K562 (cell line): ENCODE results near the gene SEC11A. TPM values are rescaled to one million over a fixed set of nuclear protein-coding genes. Genes with fewer than 3 reads are reported as not detected.
A peak's percentile ranks its signal among the peaks of the same experiment; 100 is the strongest.

Source experiments
- CCAR2 ChIP-seq: fragments of 200-400 bp; formaldehyde crosslinking; IDR thresholded peaks from 2 replicates; pipeline ENCODE4 v1.6.1; 2017; ENCODE audit warnings: mild to moderate bottlenecking, low read depth, low read length
- POU5F1 ChIP-seq: fragments of 150-350 bp; IDR thresholded peaks from 2 replicates; pipeline ENCODE4 v1.6.1; 2014; ENCODE audit warnings: borderline replicate concordance, low read length, low read depth, mild to moderate bottlenecking; ENCODE audit not compliant: partially characterized antibody
- RBM22 ChIP-seq: fragments of 200-400 bp; formaldehyde crosslinking; IDR thresholded peaks from 2 replicates; pipeline ENCODE4 v1.6.1; 2018; ENCODE audit warnings: low read length, low read depth; ENCODE audit not compliant: poor library complexity, severe bottlenecking
- RCOR1 ChIP-seq, 2 experiments: IDR thresholded peaks; 2 replicates each; pipeline ENCODE4 v1.6.1; 2012; ENCODE audit warnings: low read depth in 2 of 2, low read length in 2 of 2, borderline replicate concordance in 1 of 2, improper control_type of control experiment in 1 of 2
- SAFB ChIP-seq: fragments of 200-400 bp; formaldehyde crosslinking; IDR thresholded peaks from 2 replicates; pipeline ENCODE4 v1.6.1; 2017; ENCODE audit warnings: low read depth, low read length, borderline replicate concordance
- SIRT6 ChIP-seq: IDR thresholded peaks from one replicate; pipeline ENCODE4 v1.6.1; 2012; ENCODE audit warnings: low read depth, mild to moderate bottlenecking, control low read depth, inconsistent platforms, low read length, moderate library complexity
- SNRNP70 ChIP-seq: fragments of 200-400 bp; formaldehyde crosslinking; optimal IDR thresholded peaks from 2 replicates; pipeline ENCODE3; 2017; ENCODE audit warnings: low read depth, low read length
- SP2 ChIP-seq: IDR thresholded peaks from 2 replicates; pipeline ENCODE4 v1.6.1; 2011; ENCODE audit warnings: mild to moderate bottlenecking, low read depth, low read length, moderate library complexity; ENCODE audit not compliant: poor library complexity, severe bottlenecking; ENCODE audit errors: extremely low read depth
- TAF7 ChIP-seq: fragments of 450-650 bp; IDR thresholded peaks from 2 replicates; pipeline ENCODE4 v1.6.1; 2016; ENCODE audit warnings: missing genetic modification characterization, missing compliant biosample characterization
- TCF7 ChIP-seq: sonication (generic); IDR thresholded peaks from 2 replicates; pipeline ENCODE4 v1.6.1; 2016; ENCODE audit warnings: antibody characterized with exemption, borderline replicate concordance
- ZBED1 ChIP-seq: IDR thresholded peaks from 2 replicates; pipeline ENCODE4 v1.6.1; 2014
- ZNF197 ChIP-seq: fragments of 200-800 bp; sonication (Bioruptor generic); IDR thresholded peaks from 2 replicates; pipeline ENCODE4 v1.6.1; 2016; ENCODE audit warnings: low read depth, missing genetic modification characterization, missing compliant biosample characterization
- ZNF589 ChIP-seq: fragments of 200-800 bp; sonication (Bioruptor generic); IDR thresholded peaks from 2 replicates; pipeline ENCODE4 v1.6.1; 2016; ENCODE audit warnings: low read depth, missing genetic modification characterization, missing compliant biosample characterization
- polyA plus RNA-seq, 8 experiments: library from polyadenylated mRNA; depleted of rRNA in 4 of 8; stranded (reverse) in 5 of 8; unstranded in 3 of 8; fragments of >200 nt; fragmentation: Nextera tagmentation in 2 of 8; fragmentation: Illumina TruSeq in 1 of 8; extraction: Ambion mirVana in 2 of 8; extraction: Trizol in 1 of 8; gene quantifications; 2 replicates each; pipeline versions ENCODE4 v1.2.1 to v1.2.3, GENCODE V29; 2011 to 2014; ENCODE audit warnings: inconsistent platforms in 1 of 8, missing spikeins in 1 of 8
- total RNA-seq, 7 experiments: library from RNA; depleted of rRNA in 6 of 7; stranded (reverse); fragments of >200 nt in 6 of 7; fragmentation: Illumina TruSeq in 2 of 7; extraction: Trizol in 2 of 7; gene quantifications; 2 replicates each; pipeline versions ENCODE4 v1.2.1 to v1.2.3, GENCODE V29; 2011 to 2021; ENCODE audit warnings: low replicate concordance in 1 of 7
- TF ChIP-seq, protein P1 (sequence below), 2 experiments: IDR thresholded peaks in 1 of 2; conservative IDR thresholded peaks in 1 of 2; 2 replicates each; pipeline ENCODE4 v1.6.1; 2016; ENCODE audit warnings: low read depth in 2 of 2, mild to moderate bottlenecking in 1 of 2, missing compliant biosample characterization in 1 of 2, missing genetic modification characterization in 1 of 2, moderate library complexity in 1 of 2
- TF ChIP-seq, protein P2 (sequence below): fragments of 450-650 bp; conservative IDR thresholded peaks from 2 replicates; pipeline ENCODE4 v1.6.1; 2016; ENCODE audit warnings: missing genetic modification characterization, low read depth, mild to moderate bottlenecking, missing compliant biosample characterization, moderate library complexity
- TF ChIP-seq, protein P3 (sequence below): IDR thresholded peaks from 2 replicates; pipeline ENCODE4 v1.6.1; 2011; ENCODE audit warnings: borderline replicate concordance, low read depth, mild to moderate bottlenecking, moderate library complexity, low read length; ENCODE audit not compliant: insufficient read depth, poor library complexity, severe bottlenecking
- TF ChIP-seq, protein P4 (sequence below): sonication (generic); formaldehyde crosslinking; IDR thresholded peaks from 2 replicates; pipeline ENCODE4 v1.8.0; 2023; ENCODE audit warnings: mild to moderate bottlenecking, missing genetic modification reagents

The SEC11A gene
- total and polyA plus RNA-seq, 9 of the 15 experiments (the other 6 are each of a cell fraction or from before 2014, with no cell fraction given): 175 to 310 (median 229) TPM

DNA sequence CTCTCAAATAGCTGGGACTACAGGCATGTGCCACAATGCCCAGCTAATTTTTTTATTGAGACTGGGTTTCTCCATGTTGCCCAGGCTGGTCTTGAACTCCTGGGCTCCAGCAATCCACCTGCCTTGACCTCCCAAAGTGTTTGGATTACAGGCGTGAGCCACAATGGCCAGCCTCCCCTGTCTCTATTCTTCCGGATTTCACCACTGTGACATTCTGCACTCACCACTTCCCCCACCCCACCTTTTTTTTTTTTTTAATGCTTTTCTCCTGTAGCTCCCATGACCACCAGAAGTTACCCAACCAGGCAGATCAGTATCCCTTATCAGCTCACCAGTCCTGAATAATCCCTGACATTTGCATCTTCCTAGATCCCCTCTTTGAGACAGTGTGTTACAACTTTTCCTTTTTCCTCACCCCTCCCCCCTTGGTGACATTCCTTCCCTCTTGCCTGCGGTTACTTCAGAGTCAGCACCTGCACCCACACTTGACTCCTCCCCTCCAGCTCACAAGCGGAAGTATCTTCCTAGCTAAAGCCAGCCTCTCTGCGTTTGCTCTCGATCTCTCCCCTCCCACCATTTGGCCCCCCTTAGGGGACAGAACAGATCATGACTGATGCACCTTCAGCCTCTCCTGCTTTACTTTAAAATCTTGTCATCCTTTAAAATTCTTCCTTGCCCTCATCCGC, 19.0 kb upstream of the SEC11A start (continued):
- TF ChIP-seq, protein P1, sequence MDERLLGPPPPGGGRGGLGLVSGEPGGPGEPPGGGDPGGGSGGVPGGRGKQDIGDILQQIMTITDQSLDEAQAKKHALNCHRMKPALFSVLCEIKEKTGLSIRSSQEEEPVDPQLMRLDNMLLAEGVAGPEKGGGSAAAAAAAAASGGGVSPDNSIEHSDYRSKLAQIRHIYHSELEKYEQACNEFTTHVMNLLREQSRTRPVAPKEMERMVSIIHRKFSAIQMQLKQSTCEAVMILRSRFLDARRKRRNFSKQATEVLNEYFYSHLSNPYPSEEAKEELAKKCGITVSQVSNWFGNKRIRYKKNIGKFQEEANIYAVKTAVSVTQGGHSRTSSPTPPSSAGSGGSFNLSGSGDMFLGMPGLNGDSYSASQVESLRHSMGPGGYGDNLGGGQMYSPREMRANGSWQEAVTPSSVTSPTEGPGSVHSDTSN (CRISPR knock-in tag; IDR thresholded peaks at IDR 0.05; ENCODE audit: low read depth): no peak
- TF ChIP-seq, protein P1 (tag; conservative IDR thresholded peaks at IDR 0.05; ENCODE audit: low read depth): peak; percentile 58; the same call in 1 of the 2 replicates
- TF ChIP-seq RBM22 (no peak), TCF7 (no peak), SIRT6 (no peak), ZNF589 (CRISPR knock-in tag) (no peak), ZBED1 (no peak), POU5F1 (no peak), RCOR1 (IDR thresholded peaks at IDR 0.05; ENCODE audit: borderline replicate concordance in 1 of 2, low read depth in 2 of 2, low read length in 2 of 2) (peak in 1 of 2 experiments; percentile 68; a peak in 2 of 4 replicates), SNRNP70 (no peak), CCAR2 (no peak), TAF7 (peak; percentile 7; the same call in 1 of the 2 replicates), SAFB (no peak), ZNF197 (CRISPR knock-in tag) (no peak), SP2 (no peak)
- TF ChIP-seq, protein P2, sequence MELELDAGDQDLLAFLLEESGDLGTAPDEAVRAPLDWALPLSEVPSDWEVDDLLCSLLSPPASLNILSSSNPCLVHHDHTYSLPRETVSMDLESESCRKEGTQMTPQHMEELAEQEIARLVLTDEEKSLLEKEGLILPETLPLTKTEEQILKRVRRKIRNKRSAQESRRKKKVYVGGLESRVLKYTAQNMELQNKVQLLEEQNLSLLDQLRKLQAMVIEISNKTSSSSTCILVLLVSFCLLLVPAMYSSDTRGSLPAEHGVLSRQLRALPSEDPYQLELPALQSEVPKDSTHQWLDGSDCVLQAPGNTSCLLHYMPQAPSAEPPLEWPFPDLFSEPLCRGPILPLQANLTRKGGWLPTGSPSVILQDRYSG: no peak
- TF ChIP-seq, protein P3, sequence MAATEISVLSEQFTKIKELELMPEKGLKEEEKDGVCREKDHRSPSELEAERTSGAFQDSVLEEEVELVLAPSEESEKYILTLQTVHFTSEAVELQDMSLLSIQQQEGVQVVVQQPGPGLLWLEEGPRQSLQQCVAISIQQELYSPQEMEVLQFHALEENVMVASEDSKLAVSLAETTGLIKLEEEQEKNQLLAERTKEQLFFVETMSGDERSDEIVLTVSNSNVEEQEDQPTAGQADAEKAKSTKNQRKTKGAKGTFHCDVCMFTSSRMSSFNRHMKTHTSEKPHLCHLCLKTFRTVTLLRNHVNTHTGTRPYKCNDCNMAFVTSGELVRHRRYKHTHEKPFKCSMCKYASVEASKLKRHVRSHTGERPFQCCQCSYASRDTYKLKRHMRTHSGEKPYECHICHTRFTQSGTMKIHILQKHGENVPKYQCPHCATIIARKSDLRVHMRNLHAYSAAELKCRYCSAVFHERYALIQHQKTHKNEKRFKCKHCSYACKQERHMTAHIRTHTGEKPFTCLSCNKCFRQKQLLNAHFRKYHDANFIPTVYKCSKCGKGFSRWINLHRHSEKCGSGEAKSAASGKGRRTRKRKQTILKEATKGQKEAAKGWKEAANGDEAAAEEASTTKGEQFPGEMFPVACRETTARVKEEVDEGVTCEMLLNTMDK: no peak
- TF ChIP-seq, protein P4, sequence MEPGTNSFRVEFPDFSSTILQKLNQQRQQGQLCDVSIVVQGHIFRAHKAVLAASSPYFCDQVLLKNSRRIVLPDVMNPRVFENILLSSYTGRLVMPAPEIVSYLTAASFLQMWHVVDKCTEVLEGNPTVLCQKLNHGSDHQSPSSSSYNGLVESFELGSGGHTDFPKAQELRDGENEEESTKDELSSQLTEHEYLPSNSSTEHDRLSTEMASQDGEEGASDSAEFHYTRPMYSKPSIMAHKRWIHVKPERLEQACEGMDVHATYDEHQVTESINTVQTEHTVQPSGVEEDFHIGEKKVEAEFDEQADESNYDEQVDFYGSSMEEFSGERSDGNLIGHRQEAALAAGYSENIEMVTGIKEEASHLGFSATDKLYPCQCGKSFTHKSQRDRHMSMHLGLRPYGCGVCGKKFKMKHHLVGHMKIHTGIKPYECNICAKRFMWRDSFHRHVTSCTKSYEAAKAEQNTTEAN (CRISPR knock-in tag): no peak
